H1 (cell line): ENCODE measurements around the gene VPS37C. TPM values are rescaled to one million over a fixed set of nuclear protein-coding genes. Genes with fewer than 3 reads are reported as not detected.

ENCODE experiments used
- CTCF ChIA-PET: fragments of 300-600 bp; sonication (Branson Sonifier 250); formaldehyde crosslinking; loops from one replicate; lab custom pipeline; 2021; ENCODE audit not compliant: partially characterized antibody; lab: Charles Lee
- POLR2A ChIA-PET: fragments of 300-600 bp; sonication (Branson Sonifier 250); formaldehyde crosslinking; loops from one replicate; lab custom pipeline; 2021; ENCODE audit warnings: inconsistent platforms; ENCODE audit not compliant: partially characterized antibody; lab: Charles Lee
- DNase-seq, 2 experiments: peaks; one replicate each; pipeline versions ENCODE4 v3.0.0 to v3.0.0-alpha.2; 2010 to 2022; ENCODE audit warnings: low spot score in 2 of 2, low read depth in 1 of 2, mixed read lengths in 1 of 2
- FAIRE-seq: peaks from 2 replicates; lab custom pipeline; 2011; peaks lifted over from hg19 to GRCh38; lab: Jason Lieb, UNC
- H2AFZ ChIP-seq: 2 replicates; pipeline ENCODE4 v1.8.1; 2012; ENCODE audit warnings: low read length, inconsistent platforms
- H2AK5ac ChIP-seq: 2 replicates; pipeline ENCODE4 v1.6.1; 2013; ENCODE audit warnings: low read depth, low read length
- H2BK120ac ChIP-seq: replicated peaks from 2 replicates; pipeline ENCODE3; 2013; ENCODE audit warnings: low read depth, low read length, inconsistent platforms
- H2BK12ac ChIP-seq: 2 replicates; pipeline ENCODE4 v1.6.1; 2013; ENCODE audit warnings: low read depth, low read length
- H2BK15ac ChIP-seq: 2 replicates; pipeline ENCODE4 v1.6.1; 2013; ENCODE audit warnings: low read length
- H2BK20ac ChIP-seq: 2 replicates; pipeline ENCODE4 v1.6.1; 2013; ENCODE audit warnings: low read length
- H2BK5ac ChIP-seq: 2 replicates; pipeline ENCODE4 v1.6.1; 2013; ENCODE audit warnings: low read depth, low read length
- H3K14ac ChIP-seq: 2 replicates; pipeline ENCODE4 v1.6.1; 2013; ENCODE audit warnings: inconsistent platforms; ENCODE audit not compliant: insufficient read length
- H3K18ac ChIP-seq: 2 replicates; pipeline ENCODE4 v1.6.1; 2013; ENCODE audit warnings: low read length; ENCODE audit errors: extremely low read depth
- H3K23ac ChIP-seq: 2 replicates; pipeline ENCODE4 v1.6.1; 2013; ENCODE audit warnings: inconsistent platforms; ENCODE audit not compliant: insufficient read length
- H3K23me2 ChIP-seq: 2 replicates; pipeline ENCODE4 v1.6.1; 2013; ENCODE audit warnings: low read depth, low read length
- H3K27ac ChIP-seq: 2 replicates; pipeline ENCODE4 v1.6.1; 2011; ENCODE audit warnings: low read depth, low read length, inconsistent platforms
- H3K27me3 ChIP-seq, 4 experiments: replicated peaks in 1 of 4; 1 replicate in 1 of 4; 2 replicates in 3 of 4; pipeline versions ENCODE4 v1.6.1 to v1.8.1; 2011 to 2013; ENCODE audit warnings: low read length in 3 of 4, mild to moderate bottlenecking in 3 of 4, inconsistent platforms in 2 of 4, mixed read lengths in 2 of 4, moderate library complexity in 1 of 4; ENCODE audit not compliant: control insufficient read depth in 3 of 4, insufficient read depth in 3 of 4; ENCODE audit errors: extremely low read depth in 1 of 4
- H3K36me3 ChIP-seq, 4 experiments: 2 replicates each; pipeline versions ENCODE4 v1.6.1 to v1.8.1; 2011 to 2013; ENCODE audit warnings: mild to moderate bottlenecking in 4 of 4, low read length in 3 of 4, moderate library complexity in 2 of 4, control low read depth in 1 of 4, inconsistent platforms in 1 of 4; ENCODE audit not compliant: insufficient read depth in 4 of 4, control insufficient read depth in 2 of 4
- H3K4ac ChIP-seq: replicated peaks from 2 replicates; pipeline ENCODE3; 2013; ENCODE audit warnings: low read length, low read depth, mixed read lengths, inconsistent platforms; ENCODE audit not compliant: insufficient read length
- H3K4me1 ChIP-seq, 4 experiments: replicated peaks in 1 of 4; 1 replicate in 1 of 4; 2 replicates in 3 of 4; pipeline versions ENCODE4 v1.6.1 to v1.8.1; 2011 to 2013; ENCODE audit warnings: low read length in 3 of 4, inconsistent platforms in 2 of 4, mixed read lengths in 1 of 4; ENCODE audit not compliant: insufficient read depth in 4 of 4, control insufficient read depth in 3 of 4
- H3K4me2 ChIP-seq, 2 experiments: 2 replicates each; pipeline versions ENCODE4 v1.6.1 to v1.8.1; 2011 to 2013; ENCODE audit warnings: low read depth in 2 of 2, low read length in 2 of 2, control low read depth in 1 of 2, inconsistent platforms in 1 of 2, mild to moderate bottlenecking in 1 of 2; ENCODE audit not compliant: insufficient read depth in 1 of 2
- H3K4me3 ChIP-seq, 4 experiments: fragments of 200-600, 300-600 bp in 1 of 4; sonication (generic), shearing (Covaris generic), sonication (Bioruptor Twin) in 1 of 4; 2 replicates each; pipeline versions ENCODE4 v1.5.1 to v1.8.1; 2011 to 2016; ENCODE audit warnings: low read length in 4 of 4, low read depth in 3 of 4, control low read depth in 2 of 4, inconsistent platforms in 2 of 4, mild to moderate bottlenecking in 2 of 4, mixed read lengths in 1 of 4, moderate library complexity in 1 of 4; ENCODE audit not compliant: insufficient read depth in 2 of 4; ENCODE audit errors: extremely low read depth in 1 of 4
- H3K56ac ChIP-seq: replicated peaks from 2 replicates; pipeline ENCODE3; 2013; ENCODE audit warnings: low read depth, mild to moderate bottlenecking, mixed read lengths, low read length, inconsistent platforms; ENCODE audit not compliant: insufficient read length
- H3K79me1 ChIP-seq: 2 replicates; pipeline ENCODE4 v1.6.1; 2013; ENCODE audit warnings: low read depth, low read length, control low read depth
- H3K79me2 ChIP-seq, 2 experiments: 2 replicates each; pipeline versions ENCODE4 v1.6.1 to v1.8.1; 2012 to 2013; ENCODE audit warnings: low read length in 2 of 2, mild to moderate bottlenecking in 2 of 2, inconsistent platforms in 1 of 2; ENCODE audit not compliant: insufficient read depth in 2 of 2, control insufficient read depth in 1 of 2
- H3K9ac ChIP-seq, 4 experiments: replicated peaks in 1 of 4; 1 replicate in 1 of 4; 2 replicates in 3 of 4; pipeline versions ENCODE4 v1.6.1 to v1.8.1; 2011 to 2013; ENCODE audit warnings: low read depth in 3 of 4, low read length in 3 of 4, control low read depth in 2 of 4, mild to moderate bottlenecking in 2 of 4, moderate library complexity in 2 of 4, inconsistent platforms in 1 of 4; ENCODE audit errors: extremely low read depth in 1 of 4
- H3K9me3 ChIP-seq, 2 experiments: 2 replicates each; pipeline versions ENCODE4 v1.6.1 to v1.8.1; 2012 to 2013; ENCODE audit warnings: mild to moderate bottlenecking in 2 of 2, moderate library complexity in 2 of 2, control low read depth in 1 of 2, inconsistent platforms in 1 of 2, low read depth in 1 of 2, low read length in 1 of 2, mixed read lengths in 1 of 2; ENCODE audit not compliant: insufficient read depth in 2 of 2
- H4K20me1 ChIP-seq, 2 experiments: replicated peaks in 1 of 2; 2 replicates each; pipeline versions ENCODE3 to v1.8.1; 2011 to 2013; ENCODE audit warnings: inconsistent platforms in 2 of 2, low read length in 2 of 2, mild to moderate bottlenecking in 1 of 2; ENCODE audit not compliant: insufficient read depth in 2 of 2, control insufficient read depth in 1 of 2
- H4K5ac ChIP-seq: 2 replicates; pipeline ENCODE4 v1.6.1; 2013; ENCODE audit warnings: low read length, low read depth, mixed read lengths, inconsistent platforms; ENCODE audit not compliant: insufficient read length
- H4K8ac ChIP-seq: 2 replicates; pipeline ENCODE4 v1.8.0; 2013; ENCODE audit warnings: mild to moderate bottlenecking, moderate library complexity, low read length, inconsistent platforms; ENCODE audit not compliant: insufficient read depth; ENCODE audit errors: extremely low read depth
- H4K91ac ChIP-seq: replicated peaks from 2 replicates; pipeline ENCODE3; 2013; ENCODE audit warnings: low read length, mixed read lengths, inconsistent platforms; ENCODE audit not compliant: insufficient read length
- BCL11A ChIP-seq, 2 experiments: IDR thresholded peaks; one replicate each; pipeline ENCODE4 v1.6.1; 2011; ENCODE audit warnings: low read depth in 2 of 2, low read length in 2 of 2, mild to moderate bottlenecking in 2 of 2
- CBX8 ChIP-seq: fragments of 300-800, 300-1000 bp; sonication (generic); IDR thresholded peaks from 2 replicates; pipeline ENCODE4 v1.7.1; 2016; ENCODE audit warnings: low read depth, low read length, borderline replicate concordance
- CHD1 ChIP-seq: IDR thresholded peaks from 2 replicates; pipeline ENCODE4 v1.6.1; 2012; ENCODE audit warnings: low read depth, low read length, improper control_type of control experiment
- EGR1 ChIP-seq: IDR thresholded peaks from 2 replicates; pipeline ENCODE4 v1.6.1; 2011; ENCODE audit warnings: low read depth, low read length, borderline replicate concordance
- EP300 ChIP-seq, 2 experiments: IDR thresholded peaks; 1 replicate in 1 of 2; 2 replicates in 1 of 2; pipeline ENCODE4 v1.6.1; 2011 to 2012; ENCODE audit warnings: low read depth in 2 of 2, low read length in 2 of 2, mild to moderate bottlenecking in 2 of 2, borderline replicate concordance in 1 of 2, inconsistent platforms in 1 of 2, moderate library complexity in 1 of 2
- EZH2 ChIP-seq: fragments of 200-600 bp; sonication (generic); IDR thresholded peaks from 2 replicates; pipeline ENCODE4 v1.7.1; 2012; ENCODE audit warnings: low read depth, mild to moderate bottlenecking, moderate library complexity, low read length, inconsistent platforms; ENCODE audit not compliant: severe bottlenecking
- GABPA ChIP-seq: IDR thresholded peaks from 2 replicates; pipeline ENCODE4 v1.6.1; 2011; ENCODE audit warnings: mild to moderate bottlenecking, low read length, moderate library complexity, borderline replicate concordance; ENCODE audit not compliant: insufficient read depth
- RFX5 ChIP-seq: IDR thresholded peaks from 2 replicates; pipeline ENCODE4 v1.6.1; 2011; ENCODE audit warnings: low read depth, low read length, improper control_type of control experiment, borderline replicate concordance
- SIN3A ChIP-seq, 2 experiments: IDR thresholded peaks in 1 of 2; conservative IDR thresholded peaks in 1 of 2; 2 replicates each; pipeline ENCODE4 v1.6.1; 2011 to 2012; ENCODE audit warnings: low read length in 2 of 2, improper control_type of control experiment in 1 of 2, low read depth in 1 of 2, mild to moderate bottlenecking in 1 of 2
- TEAD4 ChIP-seq: IDR thresholded peaks from 2 replicates; pipeline ENCODE4 v1.6.1; 2012; ENCODE audit warnings: low read depth, low read length, inconsistent platforms, mixed read lengths
- WGBS, 2 experiments: shearing (Covaris generic) in 1 of 2; methylation state at CpG; one replicate each; pipeline versions ENCODE4 v1.1.6 to v1.1.7; 2013 to 2015; ENCODE audit warnings: low lambda C conversion rate in 2 of 2, mixed read lengths in 2 of 2, inconsistent platforms in 1 of 2, low coverage in 1 of 2, missing lambda C conversion rate in 1 of 2; ENCODE audit not compliant: insufficient replicate concordance in 2 of 2, insufficient coverage in 1 of 2, insufficient read length in 1 of 2; ENCODE audit errors: extremely low coverage in 1 of 2, missing lambda C conversion rate in 1 of 2; 5-methylcytosine and 5-hydroxymethylcytosine counted together
- polyA plus RNA-seq, 7 experiments: library from polyadenylated mRNA; depleted of rRNA in 3 of 7; stranded (reverse) in 5 of 7; unstranded in 2 of 7; fragments of >200 nt in 5 of 7; fragments of 200-250 nt in 2 of 7; gene quantifications; 1 replicate in 5 of 7; 2 replicates in 1 of 7; 4 replicates in 1 of 7; pipeline versions ENCODE4 v1.2.1 to v1.2.3, GENCODE V29; 2011 to 2013; ENCODE audit warnings: missing spikeins in 2 of 7, mixed read lengths in 2 of 7
- total RNA-seq: library from RNA; stranded (reverse); fragmentation: NEBNext Ultra II Directional; extraction: Animal tissue kit (Norgen Biotek cat#: 25700); gene quantifications from 2 replicates; pipeline ENCODE4 v1.2.1, GENCODE V29; 2021
- TF ChIP-seq, protein P1 (sequence below): IDR thresholded peaks from 2 replicates; pipeline ENCODE4 v1.6.1; 2011; ENCODE audit warnings: low read length, improper control_type of control experiment

Gene VPS37C
- total and polyA plus RNA-seq, 2 of the 8 experiments (the other 6 are each of a cell fraction or from before 2014, with no cell fraction given) = 12.9 to 21.0 TPM

DNA sequence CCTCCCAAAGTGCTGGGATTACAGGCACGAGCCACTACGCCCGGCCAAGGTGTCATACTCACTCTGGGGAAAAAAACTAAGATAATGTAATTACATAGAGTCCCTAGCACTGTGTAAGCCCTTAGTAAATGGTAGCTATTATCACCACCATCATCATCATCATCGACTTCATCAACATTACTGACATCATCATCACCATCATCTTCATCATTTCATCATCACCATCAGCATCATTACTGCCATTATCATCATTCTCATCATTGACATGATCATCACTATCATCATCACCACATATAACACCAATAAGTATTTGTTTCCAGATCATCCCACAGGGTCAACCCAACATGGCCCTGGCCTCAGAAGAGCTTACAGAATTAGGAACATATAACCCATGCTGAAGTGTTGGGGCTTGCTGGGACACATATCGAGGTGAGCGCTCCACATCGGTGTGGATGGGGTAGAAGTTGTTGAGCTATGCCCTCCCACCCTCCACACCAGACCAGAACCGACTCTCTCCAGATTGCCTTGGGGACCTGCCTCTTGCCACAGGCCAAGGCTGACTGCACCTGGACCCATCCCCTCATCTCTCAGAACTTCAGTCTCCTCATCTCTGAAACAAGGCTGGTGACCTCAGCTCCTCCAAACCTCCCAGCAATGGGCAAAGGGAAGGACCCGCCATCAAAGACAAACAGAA, 73.7 kb downstream of the VPS37C start:
- DNase-seq (no peak), FAIRE-seq (no peak)
- Histone ChIP-seq H3K14ac (no peak overlapping the region), H3K23ac (no peak overlapping the region), H2AK5ac (no peak overlapping the region), H3K56ac (no peak overlapping the region), H4K5ac (no peak overlapping the region), H2BK15ac (no peak overlapping the region), H3K4me3 (no peak overlapping the region), H3K18ac (no peak overlapping the region), H2BK20ac (no peak overlapping the region), H4K8ac (no peak overlapping the region), H2BK12ac (no peak overlapping the region), H3K4me2 (no peak overlapping the region), H3K9me3 (no peaks in the 10 kb centered on the region), H3K27me3 (no peaks in the 10 kb centered on the region), H2AFZ (no peak overlapping the region), H3K79me2 (no peaks in the 10 kb centered on the region), H3K9ac (no peak overlapping the region), H3K79me1 (no peaks in the 10 kb centered on the region), H3K27ac (no peak overlapping the region), H3K4me1 (peaks cover 0 to 10% (median 0%) of the 10 kb centered on the region in 4 experiments; a peak in 3 of 7 replicates), H2BK120ac (no peak overlapping the region), H3K23me2 (no peaks in the 10 kb centered on the region), H2BK5ac (no peak overlapping the region), H4K91ac (no peak overlapping the region), H3K4ac (no peak overlapping the region), H4K20me1 (no peaks in the 10 kb centered on the region), H3K36me3 (no peaks in the 10 kb centered on the region)
- ChIA-PET CTCF (interaction anchor here (0.7 to 1.3 kb wide), 2 partner anchors 53 to 101 kb away, joined by 3 read pairs; no protein-coding TSS in a partner anchor), POLR2A (no interaction called here)
- WGBS, 2 experiments = 94% methylated on average over 9 of the region's 9 CpGs; no CpG with 5 or more reads in 1 of the 2 experiments
- no peak for TF ChIP-seq CHD1
- TF ChIP-seq EGR1 = no peak
- TF ChIP-seq TEAD4 = no peak
- no peak for TF ChIP-seq SIN3A (conservative IDR thresholded peaks at IDR 0.05 in 1 of 2, IDR thresholded peaks at IDR 0.05 in 1 of 2; ENCODE audit: low read depth in 1 of 2, low read length in 2 of 2)
- no peak for TF ChIP-seq EP300 (IDR thresholded peaks at IDR 0.05; ENCODE audit: borderline replicate concordance in 1 of 2, low read depth in 2 of 2, low read length in 2 of 2)
- TF ChIP-seq, protein P1, sequence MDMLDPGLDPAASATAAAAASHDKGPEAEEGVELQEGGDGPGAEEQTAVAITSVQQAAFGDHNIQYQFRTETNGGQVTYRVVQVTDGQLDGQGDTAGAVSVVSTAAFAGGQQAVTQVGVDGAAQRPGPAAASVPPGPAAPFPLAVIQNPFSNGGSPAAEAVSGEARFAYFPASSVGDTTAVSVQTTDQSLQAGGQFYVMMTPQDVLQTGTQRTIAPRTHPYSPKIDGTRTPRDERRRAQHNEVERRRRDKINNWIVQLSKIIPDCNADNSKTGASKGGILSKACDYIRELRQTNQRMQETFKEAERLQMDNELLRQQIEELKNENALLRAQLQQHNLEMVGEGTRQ = no peak
- TF ChIP-seq CBX8 = no peak
- TF ChIP-seq RFX5 = no peak
- TF ChIP-seq GABPA = no peak
- no peak for TF ChIP-seq EZH2
- TF ChIP-seq BCL11A (IDR thresholded peaks at IDR 0.05; ENCODE audit: low read depth in 2 of 2, low read length in 2 of 2) = no peak
